ENCODE data around the gene STYK1.
A peak's percentile ranks its signal among the peaks of the same experiment; 100 is the strongest.

The STYK1 gene, protein sequence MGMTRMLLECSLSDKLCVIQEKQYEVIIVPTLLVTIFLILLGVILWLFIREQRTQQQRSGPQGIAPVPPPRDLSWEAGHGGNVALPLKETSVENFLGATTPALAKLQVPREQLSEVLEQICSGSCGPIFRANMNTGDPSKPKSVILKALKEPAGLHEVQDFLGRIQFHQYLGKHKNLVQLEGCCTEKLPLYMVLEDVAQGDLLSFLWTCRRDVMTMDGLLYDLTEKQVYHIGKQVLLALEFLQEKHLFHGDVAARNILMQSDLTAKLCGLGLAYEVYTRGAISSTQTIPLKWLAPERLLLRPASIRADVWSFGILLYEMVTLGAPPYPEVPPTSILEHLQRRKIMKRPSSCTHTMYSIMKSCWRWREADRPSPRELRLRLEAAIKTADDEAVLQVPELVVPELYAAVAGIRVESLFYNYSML

GRCh38 chr12:10673659-10674384 lies at the start of gene STYK1:
STYK1 (minus strand) TSS chr12:10674052; CDS start chr12:10634618, 39,434 bp downstream.
- peak; percentile 52 to 61 for DNase-seq (ENCODE audit: low read depth in 2 of 2)

DNA sequence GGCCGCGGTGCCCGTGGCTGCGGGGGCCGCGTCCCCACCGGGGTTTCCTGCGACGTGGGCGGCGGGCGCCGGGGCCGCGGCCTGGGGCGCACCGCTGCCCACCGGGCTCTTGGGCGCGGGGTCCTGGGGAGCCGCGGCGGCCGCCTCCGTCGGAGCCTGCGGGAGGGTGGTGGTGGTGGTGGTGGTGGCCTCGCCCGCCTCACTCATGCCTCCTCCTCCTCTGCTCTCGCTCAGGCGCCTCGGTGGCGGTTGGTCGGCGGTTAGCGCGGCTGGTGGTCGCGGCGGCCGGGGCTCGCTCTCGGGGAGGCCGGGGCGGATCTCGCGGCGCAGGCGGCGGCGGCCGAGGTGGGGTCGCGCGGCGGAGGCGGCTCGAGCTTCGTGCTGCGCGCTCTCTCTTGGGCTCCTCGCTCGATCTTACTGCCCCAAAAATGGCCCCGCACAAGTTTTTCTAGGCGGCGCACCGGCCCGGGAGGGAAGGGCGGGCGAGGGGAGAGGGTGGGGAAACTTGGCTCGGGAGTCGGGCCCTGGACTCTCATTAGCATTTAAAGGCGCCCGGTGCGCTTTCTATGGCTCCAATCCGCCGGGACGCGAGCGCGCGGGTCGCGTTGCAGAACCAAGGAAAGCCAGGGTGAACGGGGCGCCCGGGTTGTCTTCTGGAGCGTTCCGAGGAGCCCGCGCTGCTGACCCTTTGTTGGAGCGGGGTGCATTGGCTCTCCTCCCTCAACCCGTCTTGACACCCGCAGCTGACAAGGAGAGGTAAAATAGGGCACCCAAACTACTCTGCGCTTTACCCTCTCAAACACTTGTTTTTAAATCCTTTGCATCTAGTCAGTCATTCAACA lies 49.3 kb upstream of the STYK1 start, which contains the start of gene YBX3:
TSS of gene YBX3 (minus strand) at position 419 of the 842 bp plus-strand sequence. CDS start at position 207, 212 bp downstream.
- DNase-seq (ENCODE audit: low read depth in 2 of 2): peak; percentile 13 to 26

- peak; percentile 9 to 17 for DNase-seq (ENCODE audit: low read depth in 2 of 2)
Observed at GRCh38 chr12:10722502-10722904, 48.7 kb upstream of the STYK1 start.

- DNase-seq (ENCODE audit: low read depth in 2 of 2): peak; percentile 14 to 37
Observed at GRCh38 chr12:10721651-10722501, 48.0 kb upstream of the STYK1 start.

DNA sequence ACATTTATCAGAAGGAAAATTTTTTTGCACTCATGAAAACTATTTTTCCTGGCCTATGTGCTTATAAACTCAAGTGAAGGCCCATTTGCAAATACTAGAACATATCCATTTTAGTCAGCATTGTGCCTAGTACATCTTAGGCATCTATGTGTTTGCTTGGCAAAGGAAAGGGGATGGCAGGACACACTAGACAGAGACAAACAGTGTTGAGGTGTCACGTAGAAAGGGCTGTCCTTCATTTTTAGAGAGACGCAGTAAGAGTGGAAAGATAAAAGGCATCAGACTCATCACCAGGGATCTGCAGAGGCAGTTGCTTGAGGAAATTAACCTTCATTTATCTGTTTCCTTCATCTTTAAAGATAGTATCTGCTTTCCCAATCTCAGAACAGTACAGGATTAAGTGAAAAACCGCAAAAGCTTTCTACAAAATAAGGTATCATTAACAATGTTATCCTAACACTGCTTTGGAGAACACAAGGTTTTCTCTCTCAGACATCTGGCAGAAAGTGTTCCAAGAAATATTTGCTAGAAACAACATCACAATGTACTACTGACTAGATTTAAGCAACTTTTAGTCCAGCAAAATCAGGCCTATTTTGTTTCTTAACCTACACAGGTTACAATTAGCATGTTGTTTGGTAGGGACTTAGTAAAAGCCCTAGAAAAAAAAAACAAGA lies 47.3 kb upstream of the STYK1 start:
- DNase-seq (ENCODE audit: low read depth in 2 of 2): no peak

DNA sequence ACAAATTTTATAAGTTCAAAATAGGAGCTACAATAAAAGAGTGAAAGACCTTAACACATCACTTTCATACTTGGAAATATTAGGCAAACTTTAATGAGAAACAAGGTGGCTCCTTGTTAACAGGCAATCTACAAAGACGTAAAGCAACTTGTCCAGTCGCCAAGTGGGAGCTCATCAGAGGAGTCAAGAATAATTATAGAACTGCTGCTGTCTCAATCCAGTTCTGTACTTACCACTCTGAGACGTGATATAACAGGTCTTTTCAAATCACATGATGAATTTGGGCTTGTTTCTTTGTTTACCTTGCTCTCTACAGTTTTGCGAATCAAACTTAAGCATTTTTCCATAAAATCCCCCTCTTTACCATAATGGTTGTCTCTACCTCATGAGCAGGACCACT lies 45.6 kb upstream of the STYK1 start:
- no peak for DNase-seq (ENCODE audit: low read depth in 2 of 2)

GRCh38 chr12:10718279-10718821 lies 44.5 kb upstream of the STYK1 start:
- no peak for DNase-seq (ENCODE audit: low read depth in 2 of 2)

- DNase-seq (ENCODE audit: low read depth in 2 of 2): no peak
Observed at GRCh38 chr12:10717410-10717809, 43.6 kb upstream of the STYK1 start.

DNA sequence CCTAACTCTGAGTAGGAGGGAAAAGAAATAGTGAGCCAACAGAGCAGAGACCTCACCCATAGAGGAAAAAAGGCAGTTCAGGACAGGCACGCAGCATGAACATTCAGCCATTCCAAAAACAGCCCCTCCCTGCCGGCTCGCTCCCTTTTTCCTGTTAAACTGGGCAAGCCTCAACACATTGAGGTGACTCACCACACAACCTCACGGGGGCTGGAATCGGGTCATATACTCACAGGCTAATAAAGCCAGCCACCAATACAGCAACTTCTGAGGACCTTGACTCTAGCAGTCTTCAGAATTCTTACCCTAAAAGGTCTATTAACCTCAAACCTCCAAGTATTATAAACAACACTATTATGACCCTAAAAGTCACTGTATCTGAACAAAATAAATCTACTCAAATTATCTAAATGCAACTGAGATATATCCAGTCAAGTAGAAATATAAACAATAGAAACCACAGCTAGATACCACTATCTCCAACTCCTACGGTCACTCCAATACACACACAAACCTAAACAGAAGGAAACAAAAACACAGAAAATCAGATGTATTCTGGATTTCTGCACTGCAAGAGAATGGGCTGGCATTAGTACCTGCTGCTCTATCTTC lies 43.0 kb upstream of the STYK1 start:
- no peak for DNase-seq (ENCODE audit: low read depth in 2 of 2)

GRCh38 chr12:10716277-10716676 lies 42.4 kb upstream of the STYK1 start:
- DNase-seq (ENCODE audit: low read depth in 2 of 2): no peak

- DNase-seq (ENCODE audit: low read depth in 2 of 2): no peak
Observed at GRCh38 chr12:10715491-10715890, 41.6 kb upstream of the STYK1 start.

- no peak for DNase-seq (ENCODE audit: low read depth in 2 of 2)
Observed at GRCh38 chr12:10709808-10710207, 36.0 kb upstream of the STYK1 start.

GRCh38 chr12:10708862-10709261 lies 35.0 kb upstream of the STYK1 start:
- DNase-seq (ENCODE audit: low read depth in 2 of 2): no peak

- no peak for DNase-seq (ENCODE audit: low read depth in 2 of 2)
Observed at GRCh38 chr12:10705655-10706054, 31.8 kb upstream of the STYK1 start.

GRCh38 chr12:10701843-10702242 lies 28.0 kb upstream of the STYK1 start:
- no peak for DNase-seq (ENCODE audit: low read depth in 2 of 2)

- no peak for DNase-seq (ENCODE audit: low read depth in 2 of 2)
Observed at GRCh38 chr12:10701131-10701681, 27.4 kb upstream of the STYK1 start.

GRCh38 chr12:10700581-10700980 lies 26.7 kb upstream of the STYK1 start:
- no peak for DNase-seq (ENCODE audit: low read depth in 2 of 2)

- no peak for DNase-seq (ENCODE audit: low read depth in 2 of 2)
Observed at GRCh38 chr12:10697862-10698261, 24.0 kb upstream of the STYK1 start.

DNA sequence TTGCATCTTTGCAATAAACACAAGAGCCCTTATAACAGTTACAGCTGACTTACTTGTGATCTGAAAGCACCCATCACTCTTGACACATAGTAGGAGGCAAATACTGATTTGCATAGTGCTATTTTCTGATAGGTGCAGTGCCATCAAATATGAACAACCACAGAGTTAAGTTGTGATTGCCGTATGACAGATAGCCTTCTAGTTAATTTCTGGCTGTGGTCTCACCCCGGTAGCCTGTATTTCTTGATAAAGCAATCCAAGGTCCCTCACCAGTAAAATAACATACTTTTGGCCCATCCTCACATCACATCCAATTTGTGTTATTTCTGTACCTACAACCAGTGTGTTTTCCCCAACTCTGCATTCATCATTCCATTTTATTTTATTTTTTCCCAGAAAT lies 23.3 kb upstream of the STYK1 start:
- no peak for DNase-seq (ENCODE audit: low read depth in 2 of 2)
